Thoracic aorta (tissue), 2 donors: ENCODE data around the gene ADAR. TPM values are rescaled to one million over a fixed set of nuclear protein-coding genes. Genes with fewer than 3 reads are reported as not detected.

ENCODE experiments used
- ATAC-seq: fragments of 150-250 bp; one replicate; pipeline ENCODE4 v1.8.0; 2017; ENCODE audit warnings: low read depth; ENCODE audit not compliant: insufficient number of reproducible peaks, low FRiP score
- DNase-seq: peaks from one replicate; pipeline ENCODE4 v3.0.0-alpha.2; 2020; ENCODE audit warnings: low spot score
- H3K27ac ChIP-seq, 2 donors: fragments of 200-600 bp; sonication (generic); 1 replicate in 1 of 2; 2 replicates in 1 of 2; pipeline ENCODE4 v1.5.1; 2016; ENCODE audit warnings: mild to moderate bottlenecking in 2 of 2, moderate library complexity in 2 of 2
- H3K27me3 ChIP-seq: fragments of 200-600 bp; sonication (generic); replicated peaks from 2 replicates; pipeline ENCODE4 v1.6.0; 2016; ENCODE audit warnings: mild to moderate bottlenecking; ENCODE audit not compliant: insufficient read depth
- H3K36me3 ChIP-seq: fragments of 200-600 bp; sonication (generic); one replicate; pipeline ENCODE4 v1.5.1; 2016
- H3K4me1 ChIP-seq, 2 donors: fragments of 200-600 bp; sonication (generic); 1 replicate in 1 of 2; 2 replicates in 1 of 2; pipeline versions ENCODE4 v1.5.1 to v1.6.0; 2016; ENCODE audit warnings: low read depth in 2 of 2, mild to moderate bottlenecking in 1 of 2; ENCODE audit not compliant: control insufficient read depth in 1 of 2
- H3K4me3 ChIP-seq: fragments of 200-600 bp; sonication (generic); 2 replicates; pipeline ENCODE4 v1.5.1; 2016; ENCODE audit warnings: mild to moderate bottlenecking
- H3K9me3 ChIP-seq: fragments of 200-600 bp; sonication (generic); 2 replicates; pipeline ENCODE4 v1.5.1; 2016
- total RNA-seq, 2 donors: library from RNA; depleted of rRNA; stranded (reverse); fragments of >200 nt; gene quantifications; one replicate each; pipeline versions ENCODE4 v1.1.0 to v1.2.3, GENCODE V29; 2016
- TF ChIP-seq, protein P1 (sequence below): fragments of 200-600 bp; sonication (generic); IDR thresholded peaks from one replicate; pipeline ENCODE4 v1.5.1; 2019; ENCODE audit warnings: antibody characterized with exemption

ADAR gene
- total RNA-seq, 2 donors from 2014 or later = 86.1 to 149 TPM

DNA sequence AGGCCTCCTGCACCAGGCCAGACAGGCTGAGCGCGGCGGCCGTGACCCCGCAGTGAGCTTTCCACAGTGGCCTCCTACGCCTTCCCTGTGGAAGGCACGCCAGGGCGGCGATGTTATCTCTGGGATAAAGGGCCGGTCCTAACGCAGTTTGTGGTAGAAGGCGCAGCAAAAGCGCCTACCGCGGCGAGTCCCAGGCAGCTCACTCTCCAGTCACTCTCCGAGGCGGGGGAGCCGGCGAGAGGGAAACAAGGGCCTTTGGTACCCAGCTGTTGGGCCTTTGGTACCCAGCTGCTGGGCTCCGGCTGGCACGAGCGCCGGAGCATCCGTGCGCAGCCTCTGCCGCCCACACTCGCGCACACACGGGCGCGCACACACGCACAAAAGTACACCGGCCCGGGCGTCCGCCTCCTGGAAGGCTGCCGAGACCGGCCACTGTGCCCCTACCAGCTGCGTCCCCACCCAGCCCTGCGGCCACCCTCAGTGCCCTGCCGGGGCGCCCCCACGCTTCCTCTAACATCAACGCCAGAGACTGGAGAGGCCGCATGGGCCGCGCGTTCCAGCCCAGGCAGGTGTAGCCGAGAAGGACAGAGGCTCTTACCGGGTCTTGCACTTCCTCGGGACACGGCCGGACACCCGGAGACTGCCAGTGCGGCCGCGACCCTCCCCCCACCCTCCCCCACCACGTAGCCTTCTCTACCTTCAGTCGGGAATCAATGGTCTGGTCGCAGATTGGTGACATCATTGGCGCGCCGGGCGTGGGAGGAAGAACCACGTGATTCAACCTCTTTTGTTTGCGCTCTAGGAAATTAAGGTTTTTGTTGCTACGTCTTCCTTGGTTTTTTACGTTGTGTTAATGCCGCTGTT, 19.5 kb upstream of the ADAR start:
- Histone ChIP-seq H3K9me3 (no peaks in the 10 kb centered on the region), H3K4me1 (peaks cover 8 to 23% of the 10 kb centered on the region in 2 donors), H3K4me3 (peak overlapping the region; percentile 85), H3K36me3 (no peaks in the 10 kb centered on the region), H3K27ac (peak overlapping the region; percentile 96 to 97), H3K27me3 (no peaks in the 10 kb centered on the region)
- ATAC-seq (peak; percentile 69), DNase-seq (peak; percentile 73)
- TF ChIP-seq, protein P1, sequence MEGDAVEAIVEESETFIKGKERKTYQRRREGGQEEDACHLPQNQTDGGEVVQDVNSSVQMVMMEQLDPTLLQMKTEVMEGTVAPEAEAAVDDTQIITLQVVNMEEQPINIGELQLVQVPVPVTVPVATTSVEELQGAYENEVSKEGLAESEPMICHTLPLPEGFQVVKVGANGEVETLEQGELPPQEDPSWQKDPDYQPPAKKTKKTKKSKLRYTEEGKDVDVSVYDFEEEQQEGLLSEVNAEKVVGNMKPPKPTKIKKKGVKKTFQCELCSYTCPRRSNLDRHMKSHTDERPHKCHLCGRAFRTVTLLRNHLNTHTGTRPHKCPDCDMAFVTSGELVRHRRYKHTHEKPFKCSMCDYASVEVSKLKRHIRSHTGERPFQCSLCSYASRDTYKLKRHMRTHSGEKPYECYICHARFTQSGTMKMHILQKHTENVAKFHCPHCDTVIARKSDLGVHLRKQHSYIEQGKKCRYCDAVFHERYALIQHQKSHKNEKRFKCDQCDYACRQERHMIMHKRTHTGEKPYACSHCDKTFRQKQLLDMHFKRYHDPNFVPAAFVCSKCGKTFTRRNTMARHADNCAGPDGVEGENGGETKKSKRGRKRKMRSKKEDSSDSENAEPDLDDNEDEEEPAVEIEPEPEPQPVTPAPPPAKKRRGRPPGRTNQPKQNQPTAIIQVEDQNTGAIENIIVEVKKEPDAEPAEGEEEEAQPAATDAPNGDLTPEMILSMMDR = no peak

DNA sequence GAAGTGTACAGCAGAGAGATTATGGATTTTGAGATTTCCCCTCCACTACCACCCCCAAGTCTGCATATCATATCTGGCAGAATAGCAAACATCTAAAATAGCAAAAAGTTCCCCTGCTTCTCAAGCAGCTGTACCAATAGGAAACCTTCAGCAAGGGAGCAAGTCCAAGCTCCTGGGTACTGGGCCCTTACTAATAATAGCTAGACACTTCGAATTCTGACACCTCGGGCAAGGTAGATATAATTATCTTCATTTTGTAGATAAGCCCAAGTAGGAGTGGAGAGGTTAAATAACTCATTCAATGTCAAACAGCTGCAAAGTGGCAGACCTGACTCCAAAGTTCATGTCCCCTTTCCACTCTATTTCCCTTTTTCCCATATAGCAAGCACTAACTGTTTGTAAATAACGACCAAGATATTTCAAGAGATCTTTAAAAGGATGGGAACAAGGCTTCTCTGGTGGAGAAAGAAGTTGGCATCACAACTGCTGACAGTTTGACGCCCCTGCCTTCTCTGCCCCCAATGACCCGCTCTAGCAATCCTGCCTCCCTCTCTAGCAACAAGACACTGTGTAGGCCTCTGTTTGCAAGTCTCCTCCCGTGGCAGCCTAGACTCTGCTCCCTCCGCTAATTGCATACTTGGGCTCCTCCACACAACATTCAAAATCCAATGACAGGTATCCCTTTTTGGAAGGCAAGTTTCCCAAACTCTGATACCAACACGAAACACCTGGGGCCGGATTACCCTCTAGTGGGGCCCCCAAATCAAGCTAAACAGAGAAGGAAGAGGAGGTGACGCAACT, 18.7 kb upstream of the ADAR start:
- Histone ChIP-seq H3K4me3 (peak overlapping the region; percentile 85), H3K27ac (peak overlapping the region; percentile 96 to 97), H3K36me3 (no peaks in the 10 kb centered on the region), H3K27me3 (no peaks in the 10 kb centered on the region), H3K4me1 (peaks cover 8 to 23% of the 10 kb centered on the region in 2 donors), H3K9me3 (no peaks in the 10 kb centered on the region)
- no peak for DNase-seq
- ATAC-seq = no peak
- TF ChIP-seq, protein P1 = no peak

DNA sequence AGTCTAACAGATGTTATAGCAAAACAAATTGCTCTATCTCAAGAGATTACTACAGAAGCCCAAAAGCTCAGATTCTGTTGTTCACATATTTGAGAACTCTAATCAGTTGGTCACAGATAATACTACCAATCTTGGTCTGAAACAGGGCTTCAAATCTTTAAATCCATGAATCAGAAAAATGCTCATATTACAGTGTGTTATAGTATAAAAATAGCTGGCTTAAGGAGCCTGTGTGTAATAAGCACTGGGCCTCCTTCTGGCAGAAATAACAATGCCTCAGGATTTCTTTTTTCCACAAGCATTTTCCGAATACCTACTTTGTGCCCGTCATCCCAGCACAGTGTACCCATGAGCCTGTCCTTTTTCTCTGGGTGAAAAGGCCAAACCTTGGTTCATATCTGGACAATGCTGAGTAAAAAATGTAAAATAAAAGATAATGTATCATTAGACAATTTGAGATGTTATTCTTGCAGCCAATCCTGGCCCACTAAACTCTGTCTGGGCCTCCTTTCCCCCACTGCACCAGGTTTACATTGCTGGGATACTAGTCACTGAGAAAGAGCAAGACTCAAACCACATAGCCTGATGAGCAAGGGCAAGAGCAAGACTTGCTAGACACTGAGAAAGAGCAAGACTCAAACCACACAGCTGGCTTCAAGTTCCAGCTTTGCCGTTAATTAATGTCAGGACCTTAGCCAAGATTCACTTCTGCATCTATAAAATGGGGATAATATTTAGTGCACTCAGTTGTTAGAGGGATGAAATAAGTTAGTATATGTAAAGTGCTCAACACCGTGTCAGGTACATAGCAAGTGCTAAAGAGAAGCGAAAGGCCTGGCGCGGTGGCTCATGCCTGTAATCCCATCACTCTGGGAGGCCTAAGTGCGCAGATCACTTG, 17.0 kb upstream of the ADAR start:
- TF ChIP-seq, protein P1 = no peak
- ATAC-seq = no peak
- H3K36me3 ChIP-seq = no peaks in the 10 kb centered on the region
- no peak overlapping the region for H3K4me3 ChIP-seq
- H3K9me3 ChIP-seq = no peaks in the 10 kb centered on the region
- no peak for DNase-seq
- no peak overlapping the region for H3K27ac ChIP-seq
- H3K27me3 ChIP-seq = no peaks in the 10 kb centered on the region
- peaks cover 8 to 27% of the 10 kb centered on the region in 2 donors for H3K4me1 ChIP-seq

DNA sequence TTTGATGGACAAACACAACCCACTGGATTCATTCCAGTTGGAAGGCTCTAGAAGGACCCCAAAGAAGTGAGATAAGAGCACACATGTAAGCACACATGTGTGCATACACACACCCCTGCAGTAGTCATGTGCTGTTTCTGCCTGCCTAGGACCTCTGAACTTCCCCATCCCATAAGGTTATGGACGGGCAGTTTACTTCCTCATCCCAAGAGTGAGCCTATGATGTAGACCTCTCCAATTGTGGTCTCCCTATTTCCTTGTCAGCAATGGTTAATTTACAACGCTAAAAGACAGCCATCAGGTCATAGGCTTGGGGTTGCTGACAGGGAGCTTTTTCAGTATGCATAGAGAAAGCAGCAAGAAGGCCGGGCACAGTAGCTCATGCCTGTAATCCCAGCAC, 15.4 kb upstream of the ADAR start:
- no peak for DNase-seq
- Histone ChIP-seq H3K36me3 (no peaks in the 10 kb centered on the region), H3K4me1 (peaks cover 8 to 27% of the 10 kb centered on the region in 2 donors), H3K27ac (no peak overlapping the region), H3K4me3 (no peak overlapping the region), H3K27me3 (no peaks in the 10 kb centered on the region), H3K9me3 (no peaks in the 10 kb centered on the region)
- TF ChIP-seq, protein P1 = no peak
- ATAC-seq = no peak
